ENCODE results near the gene AADACL4.

Gene AADACL4

DNA sequence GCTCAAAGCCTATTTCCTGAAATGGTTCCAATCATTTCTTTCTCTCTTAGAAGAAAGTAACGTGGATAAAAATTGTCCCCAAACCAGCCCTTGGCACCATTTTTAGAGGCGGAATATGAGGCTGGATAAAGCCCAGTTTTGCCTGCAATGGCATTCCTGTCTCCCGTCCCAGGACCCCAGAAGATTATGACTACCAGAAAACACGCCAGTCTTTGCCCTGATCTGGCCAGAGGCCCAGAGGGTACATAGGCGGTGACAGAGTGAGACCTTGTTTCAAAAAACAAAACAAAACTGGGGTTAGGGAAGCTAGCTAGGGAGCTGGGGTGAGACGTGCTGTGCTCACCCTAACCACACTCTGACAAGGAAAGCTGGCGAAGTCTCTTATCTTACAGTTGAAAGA, at the start of gene AADACL4:
Gene AADACL4, plus strand, starts transcription at position 301 of the 400 bp plus-strand sequence. CDS start 462 bp downstream, outside the sequence.
- no peak for DNase-seq

DNA sequence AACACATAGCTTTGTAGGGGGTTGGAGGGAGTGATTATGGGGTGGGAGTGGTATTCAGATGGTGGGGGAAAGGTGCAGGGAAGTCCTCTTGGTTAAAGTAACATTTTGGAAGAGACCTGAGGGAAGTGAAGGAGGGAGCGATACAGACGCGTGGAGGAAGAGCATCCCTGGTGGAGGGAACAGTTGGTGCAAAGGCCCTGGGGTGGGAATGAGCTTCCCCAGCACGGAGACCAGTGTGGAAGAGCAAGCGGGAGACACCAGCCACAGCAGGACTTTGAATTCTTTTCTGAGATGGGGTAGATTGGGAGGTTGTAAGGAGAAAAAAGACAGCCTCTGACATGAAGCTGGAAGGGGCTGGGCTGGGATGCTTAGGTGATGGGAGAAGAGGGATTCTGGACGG, 49.4 kb upstream of the AADACL4 start:
- DNase-seq, result no peak

GRCh38 chr1:12594966-12595756, 48.7 kb upstream of the AADACL4 start:
- DNase-seq, result peak; percentile 63

- DNase-seq, result no peak
Measured at GRCh38 chr1:12595757-12596006, 48.2 kb upstream of the AADACL4 start.

- peak; percentile 81 for DNase-seq
Measured at GRCh38 chr1:12596007-12596821, 47.7 kb upstream of the AADACL4 start.

GRCh38 chr1:12597792-12598191, 46.1 kb upstream of the AADACL4 start:
- DNase-seq, result no peak

GRCh38 chr1:12598974-12599373, 44.9 kb upstream of the AADACL4 start:
- DNase-seq, result no peak

- DNase-seq, result no peak
Measured at GRCh38 chr1:12599657-12600056, 44.2 kb upstream of the AADACL4 start.

DNA sequence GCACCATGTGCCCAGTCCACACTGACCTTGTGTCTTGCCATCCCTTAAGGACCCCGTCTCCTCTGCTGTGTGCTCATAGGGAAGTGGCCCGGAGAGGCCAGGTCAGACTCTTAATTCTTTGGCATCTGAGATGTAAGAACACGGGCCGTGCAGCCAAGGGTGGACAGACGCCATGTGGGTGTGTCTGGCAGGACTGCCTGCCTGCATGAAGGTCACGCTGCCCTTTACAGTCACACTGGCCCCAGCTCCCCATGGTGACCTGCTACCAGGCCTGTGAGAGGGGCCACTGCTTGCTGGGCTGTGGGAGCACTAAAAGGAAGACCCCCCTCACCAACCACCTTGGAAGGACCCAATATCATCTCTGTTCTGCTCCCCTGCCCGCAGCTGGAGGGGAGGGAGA, 43.5 kb upstream of the AADACL4 start:
- no peak for DNase-seq

GRCh38 chr1:12600880-12601633, 42.8 kb upstream of the AADACL4 start:
- no peak for DNase-seq

DNA sequence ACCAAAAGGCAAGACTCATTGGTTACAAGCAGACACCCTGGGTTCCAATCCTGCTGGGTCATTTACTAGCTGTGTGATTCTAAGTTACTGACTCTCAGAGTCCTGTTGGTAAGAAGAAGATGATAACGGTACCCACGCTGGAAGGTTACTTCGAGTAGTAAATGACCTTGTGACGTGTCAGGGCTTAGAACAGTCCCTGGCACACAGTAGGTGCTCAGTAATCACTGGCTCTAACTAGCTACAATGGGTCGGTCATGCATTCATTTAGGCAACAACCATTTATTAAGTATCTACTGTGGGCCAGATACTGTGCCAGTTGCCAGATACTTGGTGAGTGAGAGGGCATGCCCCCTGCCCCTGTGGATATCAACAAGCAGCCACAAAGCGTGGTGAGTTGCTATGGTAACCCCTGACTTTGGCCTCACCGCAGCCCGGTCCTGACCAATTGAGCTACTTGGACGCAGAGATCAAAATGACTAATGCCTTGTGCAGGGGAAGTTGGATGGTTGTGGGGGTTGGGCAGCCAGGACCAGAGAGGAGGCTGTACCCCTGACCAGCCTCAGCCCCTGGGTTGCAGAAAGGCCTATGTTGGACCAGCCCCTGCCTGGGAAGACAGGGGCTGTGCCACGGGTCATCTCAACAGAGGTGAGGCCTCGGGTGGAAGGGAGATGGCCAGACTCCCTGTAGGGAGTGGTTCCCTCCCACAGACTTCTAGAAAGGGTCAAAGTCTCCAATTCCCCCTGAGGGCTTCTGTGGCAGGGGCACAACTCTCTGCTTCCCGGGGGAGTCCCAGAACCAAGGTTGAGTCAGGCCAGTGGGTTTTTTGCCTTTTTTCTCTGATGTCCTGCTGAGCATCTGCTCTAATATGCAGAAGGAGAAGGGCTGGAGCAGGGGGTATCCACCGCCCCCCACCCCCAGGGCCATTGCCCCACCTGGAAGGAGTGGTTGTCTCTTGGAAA, 41.9 kb upstream of the AADACL4 start:
- DNase-seq, result no peak

GRCh38 chr1:12602659-12603024, 41.2 kb upstream of the AADACL4 start:
- no peak for DNase-seq

- no peak for DNase-seq
Measured at GRCh38 chr1:12603224-12603623, 40.7 kb upstream of the AADACL4 start.

DNA sequence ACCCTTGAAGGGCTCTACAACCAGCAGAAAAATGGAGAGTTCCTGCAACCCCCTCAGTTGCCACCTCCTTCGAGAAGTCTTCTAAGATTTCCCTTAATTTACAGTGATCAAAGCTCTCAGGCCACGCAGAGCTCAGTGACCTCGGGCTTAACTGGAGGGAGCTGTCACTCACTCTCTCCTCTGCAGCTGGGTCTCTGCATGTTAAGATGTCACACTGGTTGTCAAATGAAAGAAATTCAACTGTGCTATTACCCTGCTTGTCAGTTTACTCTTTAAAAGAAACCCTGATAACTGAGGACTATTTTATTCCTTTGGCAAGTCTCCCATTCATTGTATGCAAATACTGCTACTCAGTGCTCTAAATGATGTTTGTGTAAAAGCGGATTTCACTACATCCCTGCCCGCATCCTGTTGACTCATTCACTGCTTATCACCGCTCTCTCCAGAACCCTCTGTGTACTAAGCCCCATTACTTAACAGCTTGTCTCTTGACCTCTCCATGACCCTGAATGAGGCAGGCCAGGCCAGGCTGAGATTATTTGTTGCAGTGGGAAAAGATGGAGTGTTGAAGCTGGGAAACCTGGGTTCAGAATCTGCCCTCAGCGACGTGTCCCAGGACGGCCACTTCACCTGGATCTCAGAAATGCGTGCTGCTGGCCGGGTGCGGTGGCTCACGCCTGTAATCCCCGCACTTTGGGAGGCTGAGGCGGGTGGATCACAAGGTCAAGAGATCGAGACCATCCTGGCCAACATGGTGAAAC, 39.6 kb upstream of the AADACL4 start:
- DNase-seq, result no peak

GRCh38 chr1:12604986-12605385, 38.9 kb upstream of the AADACL4 start:
- no peak for DNase-seq

- DNase-seq, result no peak
Measured at GRCh38 chr1:12607263-12607662, 36.6 kb upstream of the AADACL4 start.

DNA sequence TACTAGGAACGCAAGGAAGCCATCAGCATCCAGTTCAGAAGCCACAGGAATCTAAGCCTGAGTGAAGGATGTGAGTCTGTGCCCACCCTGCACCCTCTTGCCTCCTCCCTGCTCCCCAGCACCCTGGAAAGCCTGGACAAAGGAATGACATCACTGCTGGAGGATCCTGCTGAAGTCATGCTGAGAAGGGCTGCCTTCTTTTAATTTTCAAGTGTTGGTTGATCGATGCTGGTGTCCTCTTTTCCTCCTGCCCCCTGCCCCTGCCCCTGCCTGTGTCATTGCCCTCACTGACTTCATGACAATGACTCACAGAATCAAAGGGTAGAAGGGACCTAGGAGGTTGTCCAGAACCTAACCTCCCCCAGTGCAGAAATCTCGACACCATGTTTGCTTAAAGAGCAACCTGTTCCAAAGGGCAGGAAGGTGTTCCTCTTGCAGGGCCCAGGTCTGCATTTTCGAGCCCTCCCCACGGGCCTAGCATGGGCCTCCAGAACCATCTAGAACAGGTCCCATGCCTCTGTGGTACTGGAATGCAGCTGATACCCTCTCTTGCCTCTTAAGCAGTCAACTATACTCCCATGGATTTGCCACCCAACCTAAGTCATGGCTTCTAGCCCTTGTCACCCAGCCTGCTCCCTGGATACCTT, 35.5 kb upstream of the AADACL4 start:
- DNase-seq, result no peak

GRCh38 chr1:12609469-12610003, 34.3 kb upstream of the AADACL4 start:
- DNase-seq, result no peak

GRCh38 chr1:12610305-12610935, 33.5 kb upstream of the AADACL4 start:
- DNase-seq, result no peak

DNA sequence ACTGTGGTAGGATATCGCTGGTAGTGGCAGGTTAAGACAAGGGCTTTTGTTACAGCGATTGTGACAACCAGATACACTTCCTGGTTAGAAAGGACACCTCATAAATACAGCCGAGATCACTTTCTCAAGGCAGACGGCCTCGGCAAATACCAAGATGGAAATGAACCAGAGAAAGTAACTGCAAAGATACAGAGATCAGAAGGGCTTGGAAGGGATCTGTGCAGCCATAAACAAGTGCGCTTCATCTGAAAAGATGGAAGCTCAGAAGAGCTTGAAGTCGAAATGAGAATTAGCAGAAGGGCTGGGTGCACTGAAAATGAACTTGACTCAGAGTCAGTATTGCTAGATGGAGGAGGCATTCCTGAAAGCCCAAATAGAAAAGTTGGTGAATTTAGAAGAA, 32.9 kb upstream of the AADACL4 start:
- no peak for DNase-seq

Data from retina (tissue), 1 donor.